ENCODE results near the gene ECI1. TPM values are rescaled to one million over a fixed set of nuclear protein-coding genes. Genes with fewer than 3 reads are reported as not detected.

ECI1 gene
- total RNA-seq, 2 donors from 2014 or later: 109 to 134 TPM

GRCh38 chr16:2197765-2198164, 53.6 kb downstream of the ECI1 start:
- intact Hi-C loops (cut with DNase I): no loop called here
- DNase-seq: no peak
- peaks cover 34% of the 10 kb centered on the region for H3K27me3 ChIP-seq

GRCh38 chr16:2196981-2197511, 54.3 kb downstream of the ECI1 start:
- Histone ChIP-seq H3K9me3 (no peaks in the 10 kb centered on the region), H3K4me1 (no peaks in the 10 kb centered on the region), H3K27me3 (peaks cover 34% of the 10 kb centered on the region), H3K9ac (ENCODE audit: low read depth in 2 of 2, low read length in 2 of 2) (no peak overlapping the region), H3K4me3 (no peak overlapping the region), H3K36me3 (no peaks in the 10 kb centered on the region), H3K27ac (no peak overlapping the region)
- TF ChIP-seq CTCF (IDR thresholded peaks at IDR 0.05): no peak
- DNase-seq: no peak
- intact Hi-C loops (cut with DNase I): no loop called here

More at GRCh38 chr16:2197765-2198164, 53.6 kb downstream of the ECI1 start:
- no peaks in the 10 kb centered on the region for H3K4me1 ChIP-seq
- no peak for TF ChIP-seq CTCF (IDR thresholded peaks at IDR 0.05)
- no peak overlapping the region for H3K9ac ChIP-seq (ENCODE audit: low read depth in 2 of 2, low read length in 2 of 2)
- no peak overlapping the region for H3K4me3 ChIP-seq
- H3K9me3 ChIP-seq: no peaks in the 10 kb centered on the region
- no peak overlapping the region for H3K27ac ChIP-seq
- no peaks in the 10 kb centered on the region for H3K36me3 ChIP-seq

- no peak within 1 kb of the TSS for H3K27ac ChIP-seq
These were observed 55.0 kb downstream of the ECI1 start, which contains the start of gene CASKIN1 for GRCh38 chr16:2196162-2196980. Gene CASKIN1 (minus strand): TSS chr16:2196605. CDS start chr16:2196432, 173 bp downstream.

GRCh38 chr16:2195322-2196161, 55.8 kb downstream of the ECI1 start:
- Histone ChIP-seq H3K27ac (no peak overlapping the region), H3K4me1 (no peaks in the 10 kb centered on the region), H3K9ac (ENCODE audit: low read depth in 2 of 2, low read length in 2 of 2) (peak overlapping the region in 1 of 2 donors; percentile 43), H3K36me3 (no peaks in the 10 kb centered on the region), H3K4me3 (peak overlapping the region; percentile 7), H3K27me3 (peaks cover 34% of the 10 kb centered on the region), H3K9me3 (no peaks in the 10 kb centered on the region)
- no peak for TF ChIP-seq CTCF (IDR thresholded peaks at IDR 0.05)
- DNase-seq: no peak
- intact Hi-C loops (cut with DNase I): no loop called here

More at GRCh38 chr16:2196162-2196980, 55.0 kb downstream of the ECI1 start, which contains the start of gene CASKIN1:
- no peaks in the 10 kb centered on the region for H3K36me3 ChIP-seq
- DNase-seq: no peak
- H3K27me3 ChIP-seq: peaks cover 34% of the 10 kb centered on the region
- no peaks in the 10 kb centered on the region for H3K9me3 ChIP-seq
- H3K4me1 ChIP-seq: no peaks in the 10 kb centered on the region
- intact Hi-C loops (cut with DNase I): no loop called here
- H3K4me3 ChIP-seq: peak within 1 kb of the TSS; percentile 7
- TF ChIP-seq CTCF (IDR thresholded peaks at IDR 0.05): no peak
- H3K9ac ChIP-seq (ENCODE audit: low read depth in 2 of 2, low read length in 2 of 2): peak within 1 kb of the TSS in 1 of 2 donors; percentile 43

- H3K27me3 ChIP-seq: peaks cover 34% of the 10 kb centered on the region
- H3K9ac ChIP-seq (ENCODE audit: low read depth in 2 of 2, low read length in 2 of 2): no peak overlapping the region
- no peaks in the 10 kb centered on the region for H3K4me1 ChIP-seq
- no peaks in the 10 kb centered on the region for H3K9me3 ChIP-seq
- intact Hi-C loops (cut with DNase I): no loop called here
- no peak overlapping the region for H3K4me3 ChIP-seq
- peak; percentile 59 for DNase-seq
- H3K27ac ChIP-seq: no peak overlapping the region
- peak; percentile 50 for TF ChIP-seq CTCF (IDR thresholded peaks at IDR 0.05)
- no peaks in the 10 kb centered on the region for H3K36me3 ChIP-seq
These were observed 56.5 kb downstream of the ECI1 start for GRCh38 chr16:2194852-2195321.
